NB4 (cell line): ENCODE results near the gene CA5A.

Source experiments
- DNase-seq: peaks from one replicate; pipeline ENCODE4 v3.0.0; 2010; ENCODE audit warnings: low read depth
- H3K4me3 ChIP-seq: one replicate; pipeline ENCODE4 v1.5.1; 2011; ENCODE audit warnings: mild to moderate bottlenecking, low read depth, low read length, moderate library complexity
- CTCF ChIP-seq: IDR thresholded peaks from one replicate; pipeline ENCODE4 v1.5.1; 2012; ENCODE audit warnings: low read depth, low read length
- MAX ChIP-seq: IDR thresholded peaks from 2 replicates; pipeline ENCODE4 v1.6.1; 2011; ENCODE audit warnings: low read depth, low read length
- MYC ChIP-seq: IDR thresholded peaks from 2 replicates; pipeline ENCODE4 v1.6.1; 2011; ENCODE audit warnings: low read depth, low read length
- POLR2A ChIP-seq: IDR thresholded peaks from 2 replicates; pipeline ENCODE4 v1.6.1; 2011; ENCODE audit warnings: mild to moderate bottlenecking; ENCODE audit not compliant: insufficient read length; ENCODE audit errors: extremely low read depth

CA5A gene

GRCh38 chr16:87979352-87979751, 43.0 kb upstream of the CA5A start:
- TF ChIP-seq POLR2A: no peak
- TF ChIP-seq MAX: no peak
- no peak for TF ChIP-seq MYC
- no peak for TF ChIP-seq CTCF
- DNase-seq: no peak
- H3K4me3 ChIP-seq: no peak overlapping the region

- no peak for DNase-seq
- TF ChIP-seq POLR2A (no peak), MYC (no peak), CTCF (no peak), MAX (no peak)
Measured at GRCh38 chr16:87978127-87978526, 41.8 kb upstream of the CA5A start.

DNA sequence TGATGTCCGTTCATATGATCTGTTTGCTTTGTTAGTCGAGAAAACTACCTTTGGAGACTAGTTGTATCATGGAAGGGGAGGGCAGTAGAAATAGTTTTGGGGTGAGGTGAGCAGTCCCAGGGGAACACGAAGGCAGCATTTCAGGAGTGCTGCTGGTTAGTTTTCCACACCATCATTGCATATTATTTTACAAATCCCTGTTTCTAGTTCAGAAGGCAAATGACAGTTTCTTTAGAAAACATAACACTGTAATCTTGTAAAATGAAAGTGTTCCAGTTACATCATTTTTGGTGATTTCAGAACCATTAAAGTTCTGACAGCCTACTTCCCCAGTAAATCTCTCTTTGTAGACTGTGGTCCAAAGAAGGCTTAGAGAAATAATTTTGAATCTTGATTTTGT, 40.3 kb upstream of the CA5A start:
- no peak overlapping the region for H3K4me3 ChIP-seq
- TF ChIP-seq MYC: no peak
- TF ChIP-seq CTCF: no peak
- no peak for TF ChIP-seq POLR2A
- no peak for TF ChIP-seq MAX
- DNase-seq: no peak

More at GRCh38 chr16:87978127-87978526, 41.8 kb upstream of the CA5A start:
- H3K4me3 ChIP-seq: no peak overlapping the region

- TF ChIP-seq CTCF: no peak
- TF ChIP-seq POLR2A: no peak
- TF ChIP-seq MAX: no peak
- no peak for TF ChIP-seq MYC
- H3K4me3 ChIP-seq: no peak overlapping the region
- DNase-seq: no peak
Measured at GRCh38 chr16:87974178-87974577, 37.8 kb upstream of the CA5A start.

GRCh38 chr16:87973717-87974116, 37.4 kb upstream of the CA5A start:
- DNase-seq: no peak
- H3K4me3 ChIP-seq: no peak overlapping the region
- TF ChIP-seq MYC (no peak), MAX (no peak), CTCF (no peak), POLR2A (no peak)

DNA sequence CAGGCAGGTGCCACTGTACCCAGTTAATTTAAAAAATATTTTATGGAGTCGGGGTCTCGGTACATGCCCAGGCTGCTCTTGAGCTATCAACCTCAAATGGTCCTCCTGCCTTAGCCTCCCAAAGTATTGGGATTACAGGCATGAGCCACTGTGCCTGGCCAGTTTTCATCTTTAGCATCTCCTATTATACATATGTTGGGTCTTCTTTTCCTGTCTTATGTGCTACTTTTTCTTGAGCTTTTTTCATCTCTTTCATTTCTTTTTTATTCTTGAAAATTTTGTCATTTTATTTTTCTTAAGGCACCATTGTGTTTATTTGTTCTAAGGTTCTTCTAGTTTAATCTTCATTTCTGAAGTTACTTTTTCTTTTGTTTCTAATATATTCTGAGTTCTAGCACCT, 35.6 kb upstream of the CA5A start:
- DNase-seq: no peak
- TF ChIP-seq CTCF (no peak), POLR2A (no peak), MAX (no peak), MYC (no peak)
- H3K4me3 ChIP-seq: no peak overlapping the region
